ENCODE results near the gene ZNF789.

Gene ZNF789

DNA sequence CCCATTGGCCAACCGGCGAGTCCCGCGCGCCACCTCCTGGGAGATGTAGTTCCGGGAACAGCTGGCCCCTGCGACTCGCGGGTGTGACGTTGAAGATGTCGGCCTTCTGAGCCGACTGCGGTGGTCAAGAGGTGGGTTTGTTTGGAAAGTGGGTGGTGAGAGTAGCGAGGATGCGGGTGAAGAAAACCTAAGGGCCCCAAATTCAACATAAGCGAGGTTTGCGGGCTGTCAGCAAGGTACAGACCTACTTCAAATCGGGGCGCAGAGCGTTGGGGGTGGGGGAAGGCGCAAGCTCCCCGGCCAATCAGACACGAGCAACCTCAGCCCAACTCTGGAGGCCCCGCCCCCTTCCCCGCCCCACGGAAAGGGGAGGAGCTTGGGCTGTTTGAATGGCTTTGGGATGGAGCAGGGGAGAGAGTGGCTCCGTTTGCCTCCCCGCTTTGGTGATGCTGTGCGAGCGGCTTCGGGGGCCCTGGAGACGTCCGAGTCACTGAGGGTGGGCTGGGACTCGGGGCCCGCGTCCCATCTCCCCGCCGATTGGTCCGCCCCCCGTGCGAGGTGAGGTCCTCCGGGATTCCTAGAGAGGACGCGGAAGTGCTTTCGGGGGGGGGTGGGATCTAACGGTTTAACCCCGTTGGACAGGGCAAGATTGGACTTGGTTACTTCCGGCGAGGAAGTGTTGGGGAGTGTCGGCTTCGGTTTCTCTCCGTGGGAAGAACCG lies 32.1 kb downstream of the ZNF789 start, which contains the start of gene ZKSCAN5 (continued):
- TF ChIP-seq, protein P1, sequence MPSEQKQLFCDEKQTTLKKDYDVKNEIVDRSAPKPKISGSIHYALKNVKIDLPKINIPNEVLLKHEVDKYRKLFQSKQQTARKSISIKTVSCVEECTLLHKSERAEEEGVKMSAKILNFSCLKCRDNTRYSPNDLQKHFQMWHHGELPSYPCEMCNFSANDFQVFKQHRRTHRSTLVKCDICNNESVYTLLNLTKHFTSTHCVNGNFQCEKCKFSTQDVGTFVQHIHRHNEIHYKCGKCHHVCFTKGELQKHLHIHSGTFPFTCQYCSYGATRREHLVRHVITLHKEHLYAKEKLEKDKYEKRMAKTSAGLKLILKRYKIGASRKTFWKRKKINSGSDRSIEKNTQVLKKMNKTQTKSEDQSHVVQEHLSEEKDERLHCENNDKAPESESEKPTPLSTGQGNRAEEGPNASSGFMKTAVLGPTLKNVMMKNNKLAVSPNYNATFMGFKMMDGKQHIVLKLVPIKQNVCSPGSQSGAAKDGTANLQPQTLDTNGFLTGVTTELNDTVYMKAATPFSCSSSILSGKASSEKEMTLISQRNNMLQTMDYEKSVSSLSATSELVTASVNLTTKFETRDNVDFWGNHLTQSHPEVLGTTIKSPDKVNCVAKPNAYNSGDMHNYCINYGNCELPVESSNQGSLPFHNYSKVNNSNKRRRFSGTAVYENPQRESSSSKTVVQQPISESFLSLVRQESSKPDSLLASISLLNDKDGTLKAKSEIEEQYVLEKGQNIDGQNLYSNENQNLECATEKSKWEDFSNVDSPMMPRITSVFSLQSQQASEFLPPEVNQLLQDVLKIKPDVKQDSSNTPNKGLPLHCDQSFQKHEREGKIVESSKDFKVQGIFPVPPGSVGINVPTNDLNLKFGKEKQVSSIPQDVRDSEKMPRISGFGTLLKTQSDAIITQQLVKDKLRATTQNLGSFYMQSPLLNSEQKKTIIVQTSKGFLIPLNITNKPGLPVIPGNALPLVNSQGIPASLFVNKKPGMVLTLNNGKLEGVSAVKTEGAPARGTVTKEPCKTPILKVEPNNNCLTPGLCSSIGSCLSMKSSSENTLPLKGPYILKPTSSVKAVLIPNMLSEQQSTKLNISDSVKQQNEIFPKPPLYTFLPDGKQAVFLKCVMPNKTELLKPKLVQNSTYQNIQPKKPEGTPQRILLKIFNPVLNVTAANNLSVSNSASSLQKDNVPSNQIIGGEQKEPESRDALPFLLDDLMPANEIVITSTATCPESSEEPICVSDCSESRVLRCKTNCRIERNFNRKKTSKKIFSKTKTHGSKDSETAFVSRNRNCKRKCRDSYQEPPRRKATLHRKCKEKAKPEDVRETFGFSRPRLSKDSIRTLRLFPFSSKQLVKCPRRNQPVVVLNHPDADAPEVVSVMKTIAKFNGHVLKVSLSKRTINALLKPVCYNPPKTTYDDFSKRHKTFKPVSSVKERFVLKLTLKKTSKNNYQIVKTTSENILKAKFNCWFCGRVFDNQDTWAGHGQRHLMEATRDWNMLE (tag by site-specific recombination; conservative IDR thresholded peaks at IDR 0.05; ENCODE audit: low read depth), result peak; percentile 87
- no peak for TF ChIP-seq ZNF843 (tag by site-specific recombination; IDR thresholded peaks at IDR 0.05)
- peak; percentile 83 for TF ChIP-seq ZNF660 (tag by site-specific recombination; IDR thresholded peaks at IDR 0.05)
- TF ChIP-seq GLIS2 (tag by site-specific recombination; IDR thresholded peaks at IDR 0.05), result peak; percentile 76
- TF ChIP-seq SP2 (tag by site-specific recombination; IDR thresholded peaks at IDR 0.05), result peak; percentile 85
- no peak for TF ChIP-seq ZNF184 (tag by site-specific recombination; IDR thresholded peaks at IDR 0.05)
- no peak for TF ChIP-seq TCF7L2 (IDR thresholded peaks at IDR 0.05; ENCODE audit: borderline replicate concordance, low read depth, low read length)
- TF ChIP-seq KLF16 (tag by site-specific recombination; IDR thresholded peaks at IDR 0.05), result peak; percentile 90
- peak; percentile 50; the same call in 1 of the 2 replicates for TF ChIP-seq YY2 (tag by site-specific recombination; IDR thresholded peaks at IDR 0.05)
- TF ChIP-seq ZBTB8A (tag by site-specific recombination; IDR thresholded peaks at IDR 0.05), result peak; percentile 63; the same call in 1 of the 2 replicates
- peak; percentile 83 for TF ChIP-seq KLF8 (tag by site-specific recombination; IDR thresholded peaks at IDR 0.05)
- no peak for TF ChIP-seq ZNF292 (tag by site-specific recombination; IDR thresholded peaks at IDR 0.05; ENCODE audit: borderline replicate concordance, low read depth)
- no peak for TF ChIP-seq SCRT1 (tag by site-specific recombination; IDR thresholded peaks at IDR 0.05; ENCODE audit: borderline replicate concordance)
- peak; percentile 83 for TF ChIP-seq ZNF580 (tag by site-specific recombination; IDR thresholded peaks at IDR 0.05)
- TF ChIP-seq, protein P2, sequence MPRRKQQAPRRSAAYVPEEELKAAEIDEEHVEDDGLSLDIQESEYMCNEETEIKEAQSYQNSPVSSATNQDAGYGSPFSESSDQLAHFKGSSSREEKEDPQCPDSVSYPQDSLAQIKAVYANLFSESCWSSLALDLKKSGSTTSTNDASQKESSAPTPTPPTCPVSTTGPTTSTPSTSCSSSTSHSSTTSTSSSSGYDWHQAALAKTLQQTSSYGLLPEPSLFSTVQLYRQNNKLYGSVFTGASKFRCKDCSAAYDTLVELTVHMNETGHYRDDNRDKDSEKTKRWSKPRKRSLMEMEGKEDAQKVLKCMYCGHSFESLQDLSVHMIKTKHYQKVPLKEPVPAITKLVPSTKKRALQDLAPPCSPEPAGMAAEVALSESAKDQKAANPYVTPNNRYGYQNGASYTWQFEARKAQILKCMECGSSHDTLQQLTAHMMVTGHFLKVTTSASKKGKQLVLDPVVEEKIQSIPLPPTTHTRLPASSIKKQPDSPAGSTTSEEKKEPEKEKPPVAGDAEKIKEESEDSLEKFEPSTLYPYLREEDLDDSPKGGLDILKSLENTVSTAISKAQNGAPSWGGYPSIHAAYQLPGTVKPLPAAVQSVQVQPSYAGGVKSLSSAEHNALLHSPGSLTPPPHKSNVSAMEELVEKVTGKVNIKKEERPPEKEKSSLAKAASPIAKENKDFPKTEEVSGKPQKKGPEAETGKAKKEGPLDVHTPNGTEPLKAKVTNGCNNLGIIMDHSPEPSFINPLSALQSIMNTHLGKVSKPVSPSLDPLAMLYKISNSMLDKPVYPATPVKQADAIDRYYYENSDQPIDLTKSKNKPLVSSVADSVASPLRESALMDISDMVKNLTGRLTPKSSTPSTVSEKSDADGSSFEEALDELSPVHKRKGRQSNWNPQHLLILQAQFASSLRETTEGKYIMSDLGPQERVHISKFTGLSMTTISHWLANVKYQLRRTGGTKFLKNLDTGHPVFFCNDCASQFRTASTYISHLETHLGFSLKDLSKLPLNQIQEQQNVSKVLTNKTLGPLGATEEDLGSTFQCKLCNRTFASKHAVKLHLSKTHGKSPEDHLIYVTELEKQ (tag by site-specific recombination; IDR thresholded peaks at IDR 0.05; ENCODE audit: borderline replicate concordance), result no peak
- peak; percentile 43; the same call in 1 of the 2 replicates for TF ChIP-seq YY1 (tag by site-specific recombination; IDR thresholded peaks at IDR 0.05)
- no peak for TF ChIP-seq ZSCAN4 (tag by site-specific recombination; IDR thresholded peaks at IDR 0.05)
- TF ChIP-seq GLI2 (tag by site-specific recombination; IDR thresholded peaks at IDR 0.05; ENCODE audit: borderline replicate concordance, low read depth), result no peak
- no peak for TF ChIP-seq ZNF510 (tag by site-specific recombination; IDR thresholded peaks at IDR 0.05; ENCODE audit: insufficient replicate concordance)
- TF ChIP-seq ZBTB7A (tag by site-specific recombination; IDR thresholded peaks at IDR 0.05; ENCODE audit: low read depth), result 0 out of 2 replicates have a peak, but pooled peaks have one; percentile 16
- TF ChIP-seq PATZ1 (tag by site-specific recombination; IDR thresholded peaks at IDR 0.05), result peak; percentile 98
- TF ChIP-seq, protein P3, sequence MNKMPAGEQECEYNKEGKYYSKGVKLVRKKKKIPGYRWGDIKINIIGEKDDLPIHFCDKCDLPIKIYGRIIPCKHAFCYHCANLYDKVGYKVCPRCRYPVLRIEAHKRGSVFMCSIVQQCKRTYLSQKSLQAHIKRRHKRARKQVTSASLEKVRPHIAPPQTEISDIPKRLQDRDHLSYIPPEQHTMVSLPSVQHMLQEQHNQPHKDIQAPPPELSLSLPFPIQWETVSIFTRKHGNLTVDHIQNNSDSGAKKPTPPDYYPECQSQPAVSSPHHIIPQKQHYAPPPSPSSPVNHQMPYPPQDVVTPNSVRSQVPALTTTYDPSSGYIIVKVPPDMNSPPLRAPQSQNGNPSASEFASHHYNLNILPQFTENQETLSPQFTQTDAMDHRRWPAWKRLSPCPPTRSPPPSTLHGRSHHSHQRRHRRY (tag by site-specific recombination; IDR thresholded peaks at IDR 0.05), result no peak
- TF ChIP-seq, protein P4, sequence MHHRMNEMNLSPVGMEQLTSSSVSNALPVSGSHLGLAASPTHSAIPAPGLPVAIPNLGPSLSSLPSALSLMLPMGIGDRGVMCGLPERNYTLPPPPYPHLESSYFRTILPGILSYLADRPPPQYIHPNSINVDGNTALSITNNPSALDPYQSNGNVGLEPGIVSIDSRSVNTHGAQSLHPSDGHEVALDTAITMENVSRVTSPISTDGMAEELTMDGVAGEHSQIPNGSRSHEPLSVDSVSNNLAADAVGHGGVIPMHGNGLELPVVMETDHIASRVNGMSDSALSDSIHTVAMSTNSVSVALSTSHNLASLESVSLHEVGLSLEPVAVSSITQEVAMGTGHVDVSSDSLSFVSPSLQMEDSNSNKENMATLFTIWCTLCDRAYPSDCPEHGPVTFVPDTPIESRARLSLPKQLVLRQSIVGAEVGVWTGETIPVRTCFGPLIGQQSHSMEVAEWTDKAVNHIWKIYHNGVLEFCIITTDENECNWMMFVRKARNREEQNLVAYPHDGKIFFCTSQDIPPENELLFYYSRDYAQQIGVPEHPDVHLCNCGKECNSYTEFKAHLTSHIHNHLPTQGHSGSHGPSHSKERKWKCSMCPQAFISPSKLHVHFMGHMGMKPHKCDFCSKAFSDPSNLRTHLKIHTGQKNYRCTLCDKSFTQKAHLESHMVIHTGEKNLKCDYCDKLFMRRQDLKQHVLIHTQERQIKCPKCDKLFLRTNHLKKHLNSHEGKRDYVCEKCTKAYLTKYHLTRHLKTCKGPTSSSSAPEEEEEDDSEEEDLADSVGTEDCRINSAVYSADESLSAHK (tag by site-specific recombination; IDR thresholded peaks at IDR 0.05), result peak; percentile 7; the same call in 1 of the 2 replicates

All from HEK293 (cell line).